Fibroblast of skin of scalp (primary cell): ENCODE data around the gene RNF182.

ENCODE experiments used
- DNase-seq: peaks from one replicate; pipeline ENCODE4 v3.0.0-alpha.2; 2013

Gene RNF182

GRCh38 chr6:13917141-13917540, 7.6 kb upstream of the RNF182 start:
- peak; percentile 21 for DNase-seq

DNA sequence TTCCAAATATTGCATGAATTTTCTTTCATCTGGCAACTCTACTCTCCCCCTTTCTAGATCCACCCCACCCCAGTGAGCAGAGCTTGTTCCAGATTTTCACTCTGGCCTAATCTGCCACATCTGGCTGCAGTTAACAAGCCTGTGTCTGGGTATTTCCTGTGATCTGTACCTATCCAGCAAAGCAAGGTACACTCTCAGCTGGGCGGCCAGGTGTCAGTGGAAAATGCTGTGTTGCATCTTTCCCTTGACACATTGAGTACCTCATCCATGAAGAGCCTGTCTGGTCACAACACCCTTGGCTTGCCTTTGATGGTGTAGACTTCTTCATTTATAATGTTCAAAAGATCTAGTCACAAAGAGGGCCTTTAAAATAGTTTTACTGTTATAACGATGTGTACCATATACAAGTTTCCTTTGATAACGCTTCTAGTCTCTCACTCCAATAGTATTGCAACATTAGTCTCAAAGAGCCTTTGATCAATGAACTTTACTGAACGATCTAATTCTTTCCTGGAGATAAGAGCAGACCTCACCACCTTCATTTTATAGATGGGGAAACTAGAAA, 6.0 kb upstream of the RNF182 start:
- DNase-seq: no peak

DNA sequence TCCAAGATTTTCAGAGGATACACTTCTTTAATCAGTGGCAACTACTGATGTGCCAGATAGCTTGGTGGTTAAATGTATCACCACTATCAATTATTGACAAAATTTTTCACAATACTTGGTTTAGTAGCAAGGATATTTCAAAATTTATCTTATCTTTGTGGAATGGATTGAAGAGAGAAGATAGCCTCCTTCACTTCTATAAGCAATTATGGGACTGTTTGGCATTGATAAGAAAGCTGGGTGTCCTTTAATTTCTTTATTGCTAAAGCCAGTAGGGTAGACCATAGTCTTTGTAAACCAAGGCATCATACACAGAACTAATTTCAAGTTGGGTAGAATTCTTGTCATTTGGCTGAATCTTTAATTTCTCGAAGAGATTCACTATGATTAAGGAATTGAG, 4.9 kb upstream of the RNF182 start:
- DNase-seq: no peak

DNA sequence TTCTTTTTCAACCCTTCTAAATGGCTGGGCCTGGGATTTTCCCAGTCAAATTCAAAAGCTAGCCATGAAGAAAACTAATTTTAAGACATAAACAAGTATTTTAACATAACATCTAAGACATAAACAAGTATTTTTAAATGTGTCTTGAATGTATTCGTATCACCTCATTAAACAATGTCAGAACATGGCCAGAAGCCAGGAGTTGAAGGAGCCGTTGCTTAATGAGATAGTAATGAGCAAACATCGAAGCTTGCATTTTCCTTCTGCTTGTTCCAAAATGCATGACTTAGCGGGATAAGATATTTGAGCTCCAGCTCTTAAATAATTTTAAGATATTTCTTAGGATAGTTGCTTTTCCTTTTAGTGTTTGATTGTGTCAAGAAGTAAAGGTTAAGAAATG, 4.2 kb upstream of the RNF182 start:
- DNase-seq: no peak

DNA sequence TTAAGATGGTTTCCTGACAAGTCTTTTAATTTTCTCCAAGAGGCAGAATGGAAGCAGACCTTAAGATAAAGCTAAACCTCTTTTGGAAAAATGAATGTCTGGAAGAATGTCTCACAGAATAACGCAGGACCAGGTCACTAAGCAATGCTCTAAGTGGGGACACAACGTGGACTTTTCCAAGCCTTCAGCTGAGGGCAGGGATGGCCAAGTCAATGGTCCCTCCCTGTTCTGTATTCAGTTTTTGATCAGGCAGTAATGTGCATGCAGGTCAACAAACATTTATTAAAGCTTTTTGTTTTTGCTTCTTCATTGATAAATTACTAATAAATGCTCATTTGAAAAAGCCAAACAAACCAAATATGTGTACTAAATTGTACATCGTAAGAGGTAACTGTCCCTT, 2.0 kb upstream of the RNF182 start:
- DNase-seq: no peak

- peak; percentile 95 for DNase-seq
These were observed 1.1 kb upstream of the RNF182 start for GRCh38 chr6:13923527-13924145.

- DNase-seq: peak; percentile 68
These were observed 405 bp upstream of the RNF182 start for GRCh38 chr6:13924146-13924948.

GRCh38 chr6:13926378-13926777, 1.6 kb downstream of the RNF182 start:
- no peak for DNase-seq

- no peak for DNase-seq
These were observed 2.5 kb downstream of the RNF182 start for GRCh38 chr6:13927203-13927602.

GRCh38 chr6:13929196-13929595, 4.4 kb downstream of the RNF182 start:
- no peak for DNase-seq

DNA sequence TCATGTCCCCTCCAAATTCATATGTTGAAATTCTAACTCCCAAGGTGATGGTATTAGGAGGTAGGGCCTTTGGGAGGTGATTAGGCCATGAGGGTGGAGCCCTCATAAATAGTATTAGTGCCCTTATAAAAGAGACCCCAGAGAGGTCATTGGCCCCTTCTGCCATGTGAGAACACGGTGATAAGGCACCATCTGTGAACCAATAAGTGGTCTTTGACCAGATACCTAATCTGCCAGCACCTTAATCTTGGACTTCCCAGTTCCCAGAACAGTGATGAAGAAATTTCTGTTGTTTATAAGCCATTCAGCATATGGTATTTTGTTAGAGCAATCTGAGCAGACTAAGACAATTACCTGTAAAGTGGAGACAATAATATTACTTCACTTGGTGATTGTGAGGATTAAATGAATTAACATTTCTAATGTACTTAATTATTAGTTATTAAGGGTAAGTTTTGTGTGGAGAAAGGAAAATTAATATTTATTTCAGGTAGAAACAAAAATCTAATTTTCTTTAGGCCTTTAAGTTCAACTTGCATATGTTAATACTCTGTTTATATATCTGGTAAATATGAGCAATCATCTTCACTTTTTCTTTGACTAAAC, 7.1 kb downstream of the RNF182 start:
- no peak for DNase-seq

GRCh38 chr6:13932785-13933184, 8.0 kb downstream of the RNF182 start:
- DNase-seq: no peak

- no peak for DNase-seq
These were observed 10.0 kb downstream of the RNF182 start for GRCh38 chr6:13934721-13935120.

DNA sequence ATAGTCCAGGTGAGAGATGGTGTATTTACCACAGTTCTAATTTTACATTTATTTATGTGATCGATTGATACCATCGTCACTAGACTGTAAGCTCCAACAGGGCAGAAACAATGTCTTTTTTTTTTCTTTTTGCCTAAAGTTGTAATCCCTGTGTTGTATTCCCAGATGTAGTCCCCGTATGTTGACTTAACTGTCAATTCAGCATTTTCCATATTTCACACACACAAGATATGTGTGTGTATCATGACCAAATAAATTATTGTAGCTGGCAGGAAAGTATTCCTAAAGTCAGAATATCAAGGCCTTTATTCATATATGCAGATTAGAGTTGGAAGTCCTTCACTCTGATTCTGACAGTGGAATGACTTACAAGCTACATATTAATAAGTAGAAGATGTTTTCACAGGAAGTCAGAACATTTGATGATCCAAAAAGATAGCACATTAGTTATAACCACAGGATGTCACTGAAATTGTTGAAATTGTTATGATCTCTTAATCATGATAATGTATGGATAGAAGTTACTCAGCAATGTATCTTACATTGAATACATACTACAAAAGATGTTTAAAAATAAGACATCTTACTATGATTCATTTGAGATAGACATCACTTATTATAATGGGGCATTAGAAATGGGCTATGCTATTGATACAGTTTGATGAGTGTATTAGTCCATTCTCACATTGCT, 10.6 kb downstream of the RNF182 start:
- DNase-seq: peak; percentile 31

DNA sequence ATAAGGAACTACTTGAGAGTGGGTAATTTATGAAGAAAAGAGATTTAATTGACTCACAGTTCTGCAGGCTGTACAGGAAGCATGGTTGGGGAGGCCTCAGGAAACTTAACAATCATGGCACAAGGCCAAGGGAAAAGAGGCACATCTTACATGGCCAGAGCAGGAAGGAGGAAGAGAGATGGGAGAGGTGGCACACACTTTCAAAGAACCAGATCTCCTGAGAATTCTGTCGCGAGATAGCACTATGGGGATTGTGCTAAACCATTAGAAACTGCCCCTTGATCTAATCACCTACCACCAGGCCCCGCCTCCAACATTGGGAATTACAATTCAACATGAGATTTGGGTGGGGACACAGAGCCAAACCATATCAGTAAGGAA, 11.1 kb downstream of the RNF182 start:
- peak; percentile 15 for DNase-seq

GRCh38 chr6:13941902-13942301, 17.1 kb downstream of the RNF182 start:
- DNase-seq: no peak

DNA sequence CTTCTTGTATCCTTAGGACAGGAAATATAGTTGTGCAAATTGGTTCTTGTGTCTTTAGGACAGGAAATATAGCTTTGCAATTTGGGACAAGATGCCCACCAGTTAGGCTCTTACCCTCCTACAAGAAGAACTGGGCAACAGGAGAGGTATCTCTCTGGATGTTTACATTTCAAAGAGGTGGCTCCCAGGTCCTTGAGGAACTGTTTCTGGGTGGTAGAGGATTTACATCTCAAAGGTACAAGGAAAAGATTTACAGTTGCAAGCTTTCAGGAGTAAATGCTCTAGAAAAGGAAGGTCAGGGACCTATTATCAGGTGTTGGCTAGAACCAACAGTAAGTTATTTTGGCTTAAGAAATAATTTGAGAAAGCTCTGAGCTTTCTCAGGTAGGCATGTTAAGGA, 19.2 kb downstream of the RNF182 start:
- no peak for DNase-seq

DNA sequence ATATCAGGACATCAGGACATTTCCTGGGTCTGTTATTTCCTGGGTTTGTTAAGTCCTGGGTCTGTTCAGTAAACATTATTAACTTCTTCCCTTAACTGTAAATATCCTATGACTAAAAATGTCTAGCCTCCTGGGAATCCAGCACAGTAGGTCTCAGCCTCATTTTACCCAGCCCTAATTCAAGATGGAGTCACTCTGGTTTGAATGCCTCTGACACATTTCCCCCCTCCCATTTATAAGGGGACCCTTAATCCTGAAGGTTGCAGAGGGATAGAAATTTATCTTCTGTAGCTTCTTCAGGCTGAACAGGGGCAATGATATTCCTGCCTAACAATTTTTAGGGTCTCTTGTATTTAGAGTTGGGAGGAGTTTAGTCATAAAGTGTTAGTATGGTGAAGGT, 21.8 kb downstream of the RNF182 start:
- DNase-seq: no peak

- DNase-seq: no peak
These were observed 22.9 kb downstream of the RNF182 start for GRCh38 chr6:13947611-13948178.

DNA sequence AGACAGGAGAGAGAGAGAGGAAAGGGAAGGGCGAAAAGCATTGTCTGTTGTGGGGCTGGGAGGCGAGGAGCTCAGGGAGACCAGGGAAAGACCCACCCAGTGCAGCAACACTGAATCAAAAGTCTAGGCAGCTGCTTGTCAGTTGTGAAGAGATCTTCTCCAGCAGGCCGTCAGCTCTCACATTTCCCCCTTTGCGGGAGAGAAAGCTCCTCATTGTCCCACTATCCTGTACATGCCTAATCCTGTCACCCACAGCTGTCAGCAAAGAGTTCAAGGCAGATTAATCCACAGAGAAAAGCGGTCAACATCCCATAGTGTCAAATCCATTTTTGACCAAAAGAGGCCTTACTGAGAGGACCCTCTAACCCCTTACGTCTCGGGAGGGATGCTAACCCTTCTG, 27.3 kb downstream of the RNF182 start:
- no peak for DNase-seq

DNA sequence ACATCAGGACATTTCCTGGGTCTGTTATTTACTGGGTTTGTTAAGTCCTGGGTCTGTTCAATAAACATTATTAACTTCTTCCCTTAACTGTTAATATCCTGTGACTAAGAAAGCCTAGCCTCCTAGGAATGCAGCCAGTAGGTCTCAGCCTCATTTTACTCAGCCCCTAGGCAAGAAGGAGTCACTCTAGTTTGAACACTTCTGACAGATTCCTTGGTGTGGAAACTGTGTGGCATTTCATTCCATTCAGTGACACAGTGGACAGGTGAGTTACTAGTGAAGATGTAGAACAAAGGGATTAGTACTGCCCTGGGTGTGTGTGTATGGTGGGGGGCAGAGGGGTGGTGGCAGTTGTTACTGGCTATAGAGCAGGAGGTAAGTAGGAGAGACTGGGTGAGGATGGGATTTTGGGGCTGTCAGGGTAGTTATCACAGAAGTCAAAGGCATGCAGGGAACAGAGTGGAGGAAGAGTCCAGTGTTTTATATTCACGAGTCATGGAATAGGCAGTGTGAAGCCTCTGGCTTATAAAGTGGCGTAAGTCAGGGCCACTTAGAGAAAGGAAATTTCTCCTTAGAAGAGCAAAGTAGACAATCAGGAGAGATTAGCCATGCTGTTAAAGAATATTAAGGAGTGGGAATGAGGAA, 28.4 kb downstream of the RNF182 start:
- peak; percentile 45 for DNase-seq

DNA sequence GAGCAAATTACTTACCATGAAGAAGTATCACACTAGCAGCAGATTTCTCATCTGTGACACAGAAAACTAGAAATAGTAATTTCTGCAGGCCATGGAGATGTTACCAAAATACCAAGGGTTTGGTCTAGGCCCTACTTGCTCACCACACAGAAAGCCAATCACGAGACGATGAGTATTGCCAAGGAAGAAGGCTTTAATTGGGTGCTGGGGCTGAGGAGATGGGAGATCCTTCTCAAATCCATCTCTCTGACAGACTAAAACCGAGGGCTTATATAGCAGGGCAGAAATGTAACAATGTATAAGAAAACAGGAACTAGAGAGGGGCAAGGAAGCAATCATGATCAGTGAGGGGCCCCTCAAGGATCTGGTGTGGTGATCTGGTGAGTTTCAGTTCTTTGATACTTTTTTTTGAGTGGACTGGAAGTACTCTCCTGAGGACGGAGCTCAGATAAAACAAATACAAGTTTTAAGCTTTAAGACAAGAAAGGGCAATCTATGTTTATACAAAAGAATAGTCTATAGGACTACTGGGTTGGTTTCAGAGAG, 40.9 kb downstream of the RNF182 start:
- DNase-seq: no peak
